ENCODE measurements around the gene FBXW2.
A peak's percentile ranks its signal among the peaks of the same experiment; 100 is the strongest.

FBXW2 gene

GRCh38 chr9:120757026-120757913 is 35.9 kb downstream of the FBXW2 start:
- H2AFZ ChIP-seq (ENCODE audit: low read length): no peak overlapping the region
- no peaks in the 10 kb centered on the region for H3K9me3 ChIP-seq (ENCODE audit: insufficient read depth, low read depth, low read length)
- H3K36me3 ChIP-seq (ENCODE audit: insufficient read depth, low read length): peaks cover 20% of the 10 kb centered on the region; the same call in 1 of the 2 replicates
- TF ChIP-seq CTCF (conservative IDR thresholded peaks at IDR 0.05; ENCODE audit: low read length): no peak
- no peak for TF ChIP-seq EZH2phosphoT487 (IDR thresholded peaks at IDR 0.05; ENCODE audit: borderline replicate concordance)
- H4K20me1 ChIP-seq (ENCODE audit: insufficient read depth, low read length, poor library complexity, severe bottlenecking): no peaks in the 10 kb centered on the region
- H3K79me2 ChIP-seq (ENCODE audit: insufficient read depth, low read length): no peaks in the 10 kb centered on the region
- H3K9me2 ChIP-seq (replicated peaks; ENCODE audit: low read depth, low read length): no peaks in the 10 kb centered on the region
- H3K9ac ChIP-seq (ENCODE audit: low read depth, low read length, poor library complexity, severe bottlenecking): peak overlapping the region; percentile 14
- H3K4me2 ChIP-seq (ENCODE audit: low read depth, low read length, poor library complexity, severe bottlenecking): peak overlapping the region; percentile 7
- H3K4me1 ChIP-seq (ENCODE audit: insufficient read depth, low read length, poor library complexity, severe bottlenecking): peaks cover 23% of the 10 kb centered on the region
- no peak overlapping the region for H3K4me3 ChIP-seq (ENCODE audit: low read length, poor library complexity, severe bottlenecking)
- H3F3A ChIP-seq (ENCODE audit: low read depth): 0 out of 2 replicates have a peak, but pooled peaks cover 5% of the 10 kb centered on the region
- no peaks in the 10 kb centered on the region for H3K27me3 ChIP-seq (ENCODE audit: insufficient read depth, low read length, poor library complexity, severe bottlenecking)

GRCh38 chr9:120756531-120756930 is 36.7 kb downstream of the FBXW2 start:
- Histone ChIP-seq H3K4me1 (ENCODE audit: insufficient read depth, low read length, poor library complexity, severe bottlenecking) (peaks cover 23% of the 10 kb centered on the region), H3K4me2 (ENCODE audit: low read depth, low read length, poor library complexity, severe bottlenecking) (no peak overlapping the region)

GRCh38 chr9:120755810-120756434 is 37.3 kb downstream of the FBXW2 start:
- TF ChIP-seq EZH2phosphoT487 (IDR thresholded peaks at IDR 0.05; ENCODE audit: borderline replicate concordance): no peak
- TF ChIP-seq CTCF (conservative IDR thresholded peaks at IDR 0.05; ENCODE audit: low read length): peak; percentile 94
- no peak overlapping the region for H3K4me3 ChIP-seq (ENCODE audit: low read length, poor library complexity, severe bottlenecking)
- no peaks in the 10 kb centered on the region for H4K20me1 ChIP-seq (ENCODE audit: insufficient read depth, low read length, poor library complexity, severe bottlenecking)
- 0 out of 2 replicates have a peak, but pooled peaks cover 5% of the 10 kb centered on the region for H3F3A ChIP-seq (ENCODE audit: low read depth)
- no peak overlapping the region for H2AFZ ChIP-seq (ENCODE audit: low read length)
- H3K9me2 ChIP-seq (replicated peaks; ENCODE audit: low read depth, low read length): no peaks in the 10 kb centered on the region
- H3K79me2 ChIP-seq (ENCODE audit: insufficient read depth, low read length): no peaks in the 10 kb centered on the region
- no peaks in the 10 kb centered on the region for H3K9me3 ChIP-seq (ENCODE audit: insufficient read depth, low read depth, low read length)
- no peaks in the 10 kb centered on the region for H3K27me3 ChIP-seq (ENCODE audit: insufficient read depth, low read length, poor library complexity, severe bottlenecking)
- no peak overlapping the region for H3K4me2 ChIP-seq (ENCODE audit: low read depth, low read length, poor library complexity, severe bottlenecking)
- H3K36me3 ChIP-seq (ENCODE audit: insufficient read depth, low read length): peaks cover 10% of the 10 kb centered on the region; the same call in 1 of the 2 replicates
- H3K4me1 ChIP-seq (ENCODE audit: insufficient read depth, low read length, poor library complexity, severe bottlenecking): peaks cover 23% of the 10 kb centered on the region
- no peak overlapping the region for H3K9ac ChIP-seq (ENCODE audit: low read depth, low read length, poor library complexity, severe bottlenecking)

More at GRCh38 chr9:120756531-120756930, 36.7 kb downstream of the FBXW2 start:
- TF ChIP-seq CTCF (conservative IDR thresholded peaks at IDR 0.05; ENCODE audit: low read length): no peak
- TF ChIP-seq EZH2phosphoT487 (IDR thresholded peaks at IDR 0.05; ENCODE audit: borderline replicate concordance): no peak
- peaks cover 16% of the 10 kb centered on the region; the same call in 1 of the 2 replicates for H3K36me3 ChIP-seq (ENCODE audit: insufficient read depth, low read length)
- H3K79me2 ChIP-seq (ENCODE audit: insufficient read depth, low read length): no peaks in the 10 kb centered on the region
- no peak overlapping the region for H2AFZ ChIP-seq (ENCODE audit: low read length)
- 0 out of 2 replicates have a peak, but pooled peaks cover 5% of the 10 kb centered on the region for H3F3A ChIP-seq (ENCODE audit: low read depth)
- no peaks in the 10 kb centered on the region for H3K9me3 ChIP-seq (ENCODE audit: insufficient read depth, low read depth, low read length)
- peak overlapping the region; percentile 14 for H3K9ac ChIP-seq (ENCODE audit: low read depth, low read length, poor library complexity, severe bottlenecking)
- no peaks in the 10 kb centered on the region for H3K9me2 ChIP-seq (replicated peaks; ENCODE audit: low read depth, low read length)
- no peaks in the 10 kb centered on the region for H3K27me3 ChIP-seq (ENCODE audit: insufficient read depth, low read length, poor library complexity, severe bottlenecking)
- no peak overlapping the region for H3K4me3 ChIP-seq (ENCODE audit: low read length, poor library complexity, severe bottlenecking)
- H4K20me1 ChIP-seq (ENCODE audit: insufficient read depth, low read length, poor library complexity, severe bottlenecking): no peaks in the 10 kb centered on the region

Measured in Loucy (cell line).